Liver (tissue), 9 donors: ENCODE data around the gene MINAR1. TPM values are rescaled to one million over a fixed set of nuclear protein-coding genes. Genes with fewer than 3 reads are reported as not detected.
"Not testable (repeated sequence)": the region's sequence is repeated elsewhere in the genome, so short reads cannot be mapped to it uniquely, and the experiment has no call there.

Source experiments
- DNase-seq: peaks from one replicate; pipeline ENCODE4 v3.0.0-alpha.2; 2017; ENCODE audit warnings: low spot score
- H3K27ac ChIP-seq, 2 donors: one replicate each; pipeline ENCODE4 v1.7.0; 2013; ENCODE audit warnings: inconsistent platforms in 2 of 2, low read length in 2 of 2, control low read depth in 1 of 2, low read depth in 1 of 2, mild to moderate bottlenecking in 1 of 2
- H3K27me3 ChIP-seq, 4 donors: one replicate each; pipeline versions ENCODE4 v1.6.1 to v1.7.0; 2013; ENCODE audit warnings: low read length in 3 of 4, inconsistent platforms in 1 of 4, mild to moderate bottlenecking in 1 of 4, moderate library complexity in 1 of 4; ENCODE audit not compliant: control insufficient read depth in 4 of 4, insufficient read depth in 4 of 4
- H3K36me3 ChIP-seq, 4 donors: one replicate each; pipeline versions ENCODE4 v1.6.1 to v1.7.0; 2013; ENCODE audit warnings: low read length in 3 of 4, mild to moderate bottlenecking in 3 of 4, low read depth in 1 of 4, moderate library complexity in 1 of 4; ENCODE audit not compliant: control insufficient read depth in 4 of 4, insufficient read depth in 3 of 4
- H3K4me1 ChIP-seq, 4 donors: one replicate each; pipeline versions ENCODE4 v1.6.1 to v1.7.0; 2013; ENCODE audit warnings: low read length in 3 of 4, mild to moderate bottlenecking in 3 of 4, moderate library complexity in 1 of 4; ENCODE audit not compliant: control insufficient read depth in 4 of 4, insufficient read depth in 4 of 4
- H3K4me3 ChIP-seq, 3 donors: one replicate each; pipeline versions ENCODE4 v1.6.1 to v1.7.0; 2013; ENCODE audit warnings: low read length in 3 of 3, control low read depth in 1 of 3, low read depth in 1 of 3, mild to moderate bottlenecking in 1 of 3
- H3K9ac ChIP-seq, 2 donors: one replicate each; pipeline ENCODE4 v1.7.0; 2013; ENCODE audit warnings: low read length in 2 of 2, mild to moderate bottlenecking in 2 of 2, moderate library complexity in 2 of 2, control low read depth in 1 of 2, low read depth in 1 of 2
- H3K9me3 ChIP-seq, 4 donors: one replicate each; pipeline versions ENCODE4 v1.6.1 to v1.7.0; 2013; ENCODE audit warnings: low read length in 3 of 4; ENCODE audit not compliant: control insufficient read depth in 4 of 4
- EGR1 ChIP-seq, 2 donors: IDR thresholded peaks; 2 replicates each; pipeline ENCODE4 v1.6.1; 2016 to 2018; ENCODE audit warnings: antibody characterized with exemption in 2 of 2, low read depth in 2 of 2
- FOXA1 ChIP-seq: IDR thresholded peaks from 2 replicates; pipeline ENCODE4 v1.6.1; 2016; ENCODE audit warnings: antibody characterized with exemption
- HNF4A ChIP-seq, 2 donors: conservative IDR thresholded peaks; 2 replicates each; pipeline ENCODE4 v1.6.1; 2016; ENCODE audit warnings: antibody characterized with exemption in 2 of 2, mild to moderate bottlenecking in 2 of 2
- HNF4G ChIP-seq: IDR thresholded peaks from 2 replicates; pipeline ENCODE4 v1.6.1; 2016; ENCODE audit warnings: antibody characterized with exemption
- JUND ChIP-seq, 2 donors: IDR thresholded peaks; 2 replicates each; pipeline ENCODE4 v1.6.1; 2016; ENCODE audit warnings: antibody characterized with exemption in 2 of 2
- RAD21 ChIP-seq, 2 donors: IDR thresholded peaks; 2 replicates each; pipeline ENCODE4 v1.6.1; 2016; ENCODE audit warnings: antibody characterized with exemption in 2 of 2, mild to moderate bottlenecking in 2 of 2
- RXRA ChIP-seq, 2 donors: IDR thresholded peaks; 2 replicates each; pipeline ENCODE4 v1.6.1; 2017 to 2018; ENCODE audit warnings: antibody characterized with exemption in 2 of 2, mild to moderate bottlenecking in 1 of 2
- TAF1 ChIP-seq: conservative IDR thresholded peaks from 2 replicates; pipeline ENCODE4 v1.6.1; 2016; ENCODE audit warnings: antibody characterized with exemption, mild to moderate bottlenecking
- YY1 ChIP-seq: IDR thresholded peaks from 2 replicates; pipeline ENCODE4 v1.6.1; 2016; ENCODE audit warnings: antibody characterized with exemption, mild to moderate bottlenecking
- WGBS: extraction: QIAGEN DNeasy Blood & Tissue Kit; methylation state at CpG from one replicate; pipeline ENCODE4 v1.1.7; 2013; 5-methylcytosine and 5-hydroxymethylcytosine counted together
- polyA plus RNA-seq, 2 donors: library from polyadenylated mRNA; stranded (reverse) in 1 of 2; unstranded in 1 of 2; fragments of 200-250 nt in 1 of 2; fragments of >200 nt in 1 of 2; fragmentation: Nextera tagmentation in 1 of 2; extraction: Ambion mirVana in 1 of 2; gene quantifications; one replicate each; pipeline versions ENCODE4 v1.2.1 to v1.2.3, GENCODE V29; 2013 to 2015
- total RNA-seq, 2 donors: library from RNA; depleted of rRNA; stranded (reverse); fragments of >200 nt; gene quantifications; one replicate each; pipeline ENCODE4 v1.2.3, GENCODE V29; 2014
- TF ChIP-seq, protein P1 (sequence below): IDR thresholded peaks from 2 replicates; pipeline ENCODE4 v1.6.1; 2016; ENCODE audit warnings: antibody characterized with exemption
- TF ChIP-seq, protein P2 (sequence below): IDR thresholded peaks from 2 replicates; pipeline ENCODE4 v1.6.1; 2016; ENCODE audit warnings: antibody characterized with exemption
- donor health status: healthy.
- donor health status: healthy.
- donor health status: healthy.
- donor health status: healthy.
- donor health status: healthy.

MINAR1 gene
- total and polyA plus RNA-seq, 4 donors = 0.01 to 0.14 (median 0.07) TPM

DNA sequence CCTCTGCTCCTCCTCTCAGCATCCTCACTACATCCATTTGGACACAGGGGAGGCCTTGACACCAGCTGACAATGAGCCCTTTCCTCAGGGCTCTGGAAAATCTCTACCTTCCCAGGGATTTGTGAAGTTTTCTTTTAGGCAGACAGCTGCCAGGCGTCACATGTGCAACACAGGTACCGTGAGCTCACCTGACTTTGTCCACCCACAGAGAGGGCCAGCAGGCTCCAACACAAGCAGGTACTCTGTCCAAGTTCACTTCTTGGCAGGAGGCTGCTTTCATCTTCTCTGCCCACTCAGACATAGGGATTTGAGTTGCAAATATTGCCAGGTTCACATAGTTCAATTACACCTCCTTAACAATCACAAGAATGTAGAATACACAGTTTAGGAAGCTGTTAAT, 15.3 kb upstream of the MINAR1 start:
- Histone ChIP-seq H3K36me3 (no peaks in the 10 kb centered on the region), H3K27me3 (peaks cover 0 to 5% (median 0%) of the 10 kb centered on the region in 4 donors), H3K4me1 (no peaks in the 10 kb centered on the region), H3K9me3 (no peaks in the 10 kb centered on the region), H3K4me3 (no peak overlapping the region), H3K9ac (no peak overlapping the region), H3K27ac (no peak overlapping the region)
- TF ChIP-seq JUND (IDR thresholded peaks at IDR 0.05) (no peak), RXRA (IDR thresholded peaks at IDR 0.05) (no peak), TAF1 (no peak)
- TF ChIP-seq, protein P1, sequence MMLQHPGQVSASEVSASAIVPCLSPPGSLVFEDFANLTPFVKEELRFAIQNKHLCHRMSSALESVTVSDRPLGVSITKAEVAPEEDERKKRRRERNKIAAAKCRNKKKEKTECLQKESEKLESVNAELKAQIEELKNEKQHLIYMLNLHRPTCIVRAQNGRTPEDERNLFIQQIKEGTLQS = no peak
- TF ChIP-seq, protein P2, sequence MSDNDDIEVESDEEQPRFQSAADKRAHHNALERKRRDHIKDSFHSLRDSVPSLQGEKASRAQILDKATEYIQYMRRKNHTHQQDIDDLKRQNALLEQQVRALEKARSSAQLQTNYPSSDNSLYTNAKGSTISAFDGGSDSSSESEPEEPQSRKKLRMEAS = no peak
- no peak for DNase-seq
- whole genome bisulfite sequencing = 98% methylated on average over 2 of the region's 2 CpGs

DNA sequence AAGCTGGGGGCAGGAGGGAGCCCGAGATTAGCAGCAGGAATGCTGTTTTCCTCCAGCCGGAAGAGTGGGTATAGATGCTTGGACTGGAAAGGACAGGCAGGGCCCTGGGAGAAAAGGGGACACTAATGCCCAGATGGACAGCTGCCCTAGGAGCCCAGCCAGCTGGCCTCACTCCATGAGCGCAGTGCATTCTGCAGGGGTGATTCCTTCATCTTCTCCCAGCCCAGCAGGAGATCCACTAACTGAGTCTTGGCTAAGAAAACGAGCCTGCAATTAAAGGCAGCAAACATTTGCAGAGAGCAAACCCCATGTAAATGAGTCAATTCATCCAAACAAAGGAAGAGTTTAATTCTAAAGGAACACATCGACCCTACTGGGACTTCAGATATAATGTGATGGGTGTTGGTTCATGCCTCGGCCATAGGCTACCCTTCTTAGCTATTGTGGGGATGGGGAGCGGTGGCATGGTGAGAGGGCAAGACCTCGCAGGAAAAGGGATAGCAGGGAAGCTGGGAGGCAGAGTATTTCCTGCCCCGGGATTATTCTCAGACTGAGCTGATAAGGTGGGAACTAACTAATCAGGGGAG, 13.3 kb upstream of the MINAR1 start:
- no peak for TF ChIP-seq HNF4G
- TF ChIP-seq TAF1 = no peak
- TF ChIP-seq FOXA1 = no peak
- no peak for TF ChIP-seq EGR1 (IDR thresholded peaks at IDR 0.05; ENCODE audit: low read depth in 2 of 2)
- no peak for TF ChIP-seq RAD21 (IDR thresholded peaks at IDR 0.05)
- TF ChIP-seq, protein P2 = no peak
- TF ChIP-seq YY1 = no peak
- TF ChIP-seq RXRA (IDR thresholded peaks at IDR 0.05) = no peak
- Histone ChIP-seq H3K36me3 (no peaks in the 10 kb centered on the region), H3K4me3 (no peak overlapping the region), H3K9me3 (no peaks in the 10 kb centered on the region), H3K4me1 (no peaks in the 10 kb centered on the region), H3K27me3 (peaks cover 0 to 5% (median 0%) of the 10 kb centered on the region in 4 donors), H3K9ac (no peak overlapping the region), H3K27ac (no peak overlapping the region)
- 46% methylated on average over 9 of the region's 9 CpGs for WGBS
- DNase-seq = no peak

DNA sequence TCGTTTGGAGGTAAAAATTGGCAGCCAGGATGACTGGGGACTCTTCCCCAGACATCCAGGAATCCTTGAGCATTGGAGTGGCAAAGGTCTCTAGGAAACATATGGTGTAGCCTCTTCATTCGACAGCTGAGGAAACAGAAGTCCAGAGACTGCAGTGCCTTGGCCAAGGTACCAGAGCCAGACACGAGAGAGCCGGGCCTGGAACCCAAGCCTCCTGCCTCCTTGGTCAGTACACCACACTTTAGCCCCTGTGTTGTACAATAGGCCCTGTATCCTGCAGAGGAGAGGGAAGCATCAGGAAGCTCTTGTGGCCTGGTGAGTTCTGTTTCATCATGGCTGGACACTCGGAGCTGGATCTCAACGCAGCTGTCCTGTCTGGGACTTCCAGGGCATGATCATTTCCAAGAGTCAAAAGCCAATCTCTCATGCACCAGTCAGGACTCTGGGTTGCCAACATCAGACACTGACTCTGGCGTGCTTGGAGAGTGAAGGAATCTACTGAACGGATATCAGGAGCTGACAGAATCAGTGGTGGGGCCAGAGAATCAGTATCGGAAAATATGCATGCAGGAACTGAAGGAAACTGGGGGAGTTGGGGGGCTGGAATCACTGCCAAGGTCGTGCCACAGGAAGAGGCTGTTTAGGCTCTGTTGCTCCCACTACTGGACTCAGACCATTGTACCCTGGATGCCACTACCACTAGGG, 6.4 kb upstream of the MINAR1 start:
- peaks cover 0 to 13% (median 0%) of the 10 kb centered on the region in 4 donors for H3K27me3 ChIP-seq

DNA sequence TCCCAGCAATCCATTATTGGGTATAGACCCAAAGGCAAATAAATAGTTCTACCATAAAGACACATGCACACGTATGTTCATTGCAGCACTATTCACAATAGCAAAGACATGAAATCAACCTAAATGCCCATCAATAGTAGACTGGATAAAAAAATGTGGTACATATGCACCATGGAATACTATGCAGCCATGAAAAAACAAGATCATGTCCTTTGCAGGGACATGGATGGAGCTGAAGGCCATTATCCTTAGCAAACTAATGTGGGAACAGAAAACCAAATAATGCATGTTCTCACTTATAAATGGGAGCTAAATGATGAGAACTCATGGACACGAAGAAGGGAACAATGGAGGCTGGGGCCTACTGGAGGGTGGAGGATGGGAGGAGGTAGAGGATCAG, 5.2 kb upstream of the MINAR1 start:
- H3K4me1 ChIP-seq, H3K9ac ChIP-seq, DNase-seq, H3K4me3 ChIP-seq, H3K9me3 ChIP-seq, H3K36me3 ChIP-seq, H3K27ac ChIP-seq: not testable (repeated sequence)
- peaks cover 0 to 18% (median 3%) of the 10 kb centered on the region in 4 donors for H3K27me3 ChIP-seq
- 97% methylated on average over 2 of the region's 2 CpGs for WGBS

More for the DNA sequence above, 6.4 kb upstream of the MINAR1 start:
- TF ChIP-seq HNF4A (conservative IDR thresholded peaks at IDR 0.05) = no peak
- TF ChIP-seq EGR1 (IDR thresholded peaks at IDR 0.05; ENCODE audit: low read depth in 2 of 2) = no peak
- TF ChIP-seq RAD21 (IDR thresholded peaks at IDR 0.05) = no peak
- no peak overlapping the region for H3K4me3 ChIP-seq
- DNase-seq = no peak
- no peak overlapping the region for H3K27ac ChIP-seq
- 88% methylated on average over 10 of the region's 10 CpGs for WGBS
- H3K9ac ChIP-seq = no peak overlapping the region
- H3K36me3 ChIP-seq = no peaks in the 10 kb centered on the region
- H3K9me3 ChIP-seq = no peaks in the 10 kb centered on the region
- no peaks in the 10 kb centered on the region for H3K4me1 ChIP-seq
